SK-N-DZ (cell line): Measurements from ENCODE around the gene URI1.
"Not testable (repeated sequence)": the region's sequence is repeated elsewhere in the genome, so short reads cannot be mapped to it uniquely, and the experiment has no call there.

Source experiments
- DNase-seq: peaks from one replicate; pipeline ENCODE4 v3.0.0-alpha.2; 2015; ENCODE audit warnings: low spot score

URI1 gene

GRCh38 chr19:30022659-30023058 lies 80.6 kb downstream of the URI1 start:
- no peak for DNase-seq

DNA sequence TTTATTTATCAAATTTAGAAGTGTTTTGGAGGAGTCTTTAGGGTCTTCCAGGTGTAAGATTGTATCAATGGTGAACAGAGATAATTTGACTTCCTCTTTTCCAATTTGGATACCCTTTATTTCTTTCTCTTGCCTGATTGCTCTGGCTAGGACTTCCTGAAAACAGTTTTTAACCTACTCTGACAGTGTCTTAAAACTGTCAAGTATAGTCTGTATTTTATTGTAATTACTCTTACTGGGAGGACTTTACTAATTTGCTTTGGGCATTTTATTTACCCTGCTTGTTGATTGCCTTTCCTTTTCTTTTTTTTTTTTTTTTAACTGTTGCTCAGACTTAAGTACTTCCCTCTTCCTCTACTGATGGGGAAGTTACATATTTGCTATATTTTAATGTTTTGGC lies 81.3 kb downstream of the URI1 start:
- DNase-seq: no peak

GRCh38 chr19:30024091-30024490 lies 82.1 kb downstream of the URI1 start:
- DNase-seq: no peak

- DNase-seq: no peak
Measured at GRCh38 chr19:30026933-30027332, 84.9 kb downstream of the URI1 start.

DNA sequence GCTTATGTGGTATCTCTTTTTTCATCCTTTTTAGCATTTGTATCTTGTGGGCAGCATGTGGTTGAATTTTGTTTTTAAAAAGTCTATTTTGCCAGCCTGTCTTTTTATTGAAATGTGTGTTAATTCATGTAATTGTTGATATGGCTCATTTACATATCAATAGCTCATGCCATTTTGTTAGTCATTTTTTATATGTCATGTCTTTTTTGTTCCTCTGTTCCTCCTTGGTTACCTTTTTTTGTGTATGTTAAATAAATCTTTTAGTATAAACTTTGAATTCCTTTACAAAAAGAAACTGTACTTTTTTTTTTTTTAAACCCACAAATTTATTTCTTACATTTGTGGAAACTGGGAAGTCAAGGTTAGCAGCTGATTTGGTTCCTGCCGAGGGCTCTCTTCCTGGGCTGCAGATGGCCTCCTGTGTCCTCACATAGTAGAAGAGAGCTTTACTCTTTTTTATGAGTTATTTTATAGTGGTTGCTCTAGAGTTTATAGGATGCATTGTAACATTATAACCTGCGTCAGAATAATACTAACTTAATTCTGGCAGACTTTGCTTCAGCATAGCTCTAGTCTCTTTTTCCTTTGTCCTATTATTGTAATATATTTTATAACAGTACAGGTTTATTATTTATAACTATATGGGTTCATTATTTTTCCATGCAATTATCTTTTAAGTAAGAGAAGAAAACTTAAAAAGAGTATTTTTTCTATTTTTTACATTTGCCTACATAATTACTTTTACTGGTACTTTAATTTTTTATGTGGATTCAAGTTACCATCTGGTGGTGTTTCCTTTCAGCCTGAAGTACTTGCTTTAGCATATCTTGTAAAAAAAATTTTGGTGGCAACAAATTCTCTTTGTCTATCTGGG lies 86.3 kb downstream of the URI1 start:
- no peak for DNase-seq

GRCh38 chr19:30028992-30029343 lies 86.9 kb downstream of the URI1 start:
- DNase-seq: no peak

GRCh38 chr19:30029721-30030510 lies 87.9 kb downstream of the URI1 start:
- DNase-seq: no peak

- DNase-seq: no peak
Measured at GRCh38 chr19:30034321-30034720, 92.3 kb downstream of the URI1 start.

- DNase-seq: peak; percentile 17
Measured at GRCh38 chr19:30036154-30037129, 94.4 kb downstream of the URI1 start.

GRCh38 chr19:30037835-30038234 lies 95.8 kb downstream of the URI1 start:
- DNase-seq: no peak

GRCh38 chr19:30041931-30042330 lies 99.9 kb downstream of the URI1 start:
- not testable (repeated sequence) for DNase-seq

DNA sequence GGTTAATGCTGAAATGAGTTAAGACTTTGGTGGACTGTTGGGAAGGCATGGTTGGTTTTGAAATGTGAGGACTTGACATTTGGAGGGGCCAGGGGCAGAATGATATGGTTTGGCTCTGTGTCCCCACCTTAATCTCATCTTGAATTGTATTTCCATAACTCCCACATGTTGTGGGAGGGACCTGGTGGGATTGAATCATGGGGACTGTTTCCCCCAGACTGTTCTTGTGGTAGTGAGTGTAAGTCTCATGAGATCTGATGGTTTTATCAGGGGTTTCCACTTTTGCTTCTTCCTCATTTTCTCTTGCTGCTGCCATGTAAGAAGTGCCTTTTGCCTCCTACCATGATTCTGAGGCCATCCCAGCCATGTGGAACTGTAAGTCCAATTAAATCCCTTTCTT lies 101.0 kb downstream of the URI1 start:
- not testable (repeated sequence) for DNase-seq

- no peak for DNase-seq
Measured at GRCh38 chr19:30044273-30045248, 102.5 kb downstream of the URI1 start.

DNA sequence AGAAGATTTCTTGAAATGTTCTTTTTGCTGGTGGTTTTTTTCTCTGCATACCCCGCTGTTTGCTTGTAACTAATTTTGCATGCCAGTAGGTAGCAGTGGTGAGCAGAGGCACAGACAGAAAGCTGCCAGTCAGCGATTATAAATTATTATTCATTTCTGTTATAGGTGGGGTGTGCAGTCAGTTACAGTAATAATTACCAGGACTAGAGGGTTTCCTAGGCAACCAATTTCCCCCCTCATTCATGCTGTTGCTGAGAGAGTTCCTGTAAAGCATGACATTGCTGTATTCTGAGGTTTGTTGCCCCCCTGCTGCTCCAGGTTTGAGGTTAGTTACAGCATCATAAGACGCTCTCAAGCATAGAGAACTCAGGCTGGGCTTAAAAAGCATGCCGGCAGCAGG lies 104.5 kb downstream of the URI1 start:
- peak; percentile 17 for DNase-seq

DNA sequence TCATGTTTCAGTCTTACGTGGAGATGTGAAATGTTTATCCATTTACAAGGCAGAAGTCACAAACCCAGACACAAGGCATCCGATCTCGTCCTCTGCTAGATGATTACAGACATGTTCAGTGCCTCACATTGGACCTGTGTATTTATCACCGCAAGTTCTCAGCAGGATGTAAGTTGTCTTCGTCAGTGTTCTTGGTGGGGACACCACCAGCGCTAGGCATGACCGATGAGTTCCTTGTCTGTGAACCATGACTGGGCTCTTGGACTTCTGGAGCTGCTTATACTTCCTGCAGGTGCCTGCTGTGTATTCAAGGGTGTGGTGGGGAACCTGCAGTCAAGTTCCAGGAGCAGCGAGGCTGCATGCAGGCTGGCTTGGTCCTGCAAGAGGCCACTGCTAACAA lies 105.4 kb downstream of the URI1 start:
- DNase-seq: no peak

DNA sequence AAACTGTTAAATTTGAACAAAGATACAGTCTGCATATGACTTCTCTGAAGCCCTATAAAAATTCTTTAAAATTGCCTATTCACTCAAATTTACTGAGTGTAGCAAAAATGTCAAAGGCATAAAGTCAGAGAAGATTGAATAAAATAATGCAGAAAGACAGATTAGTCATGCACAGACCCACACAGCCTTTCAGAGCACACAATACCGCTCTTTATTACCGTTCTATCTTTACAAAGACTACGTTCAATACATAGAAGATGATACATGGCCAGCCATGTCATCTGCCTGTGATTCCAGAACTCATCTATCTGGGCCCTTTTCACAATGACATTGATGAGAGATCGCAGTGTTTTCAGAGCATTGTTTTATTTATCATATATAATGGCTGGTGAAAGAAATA lies 107.2 kb downstream of the URI1 start:
- no peak for DNase-seq

GRCh38 chr19:30049846-30050667 lies 108.0 kb downstream of the URI1 start:
- peak; percentile 83 for DNase-seq

DNA sequence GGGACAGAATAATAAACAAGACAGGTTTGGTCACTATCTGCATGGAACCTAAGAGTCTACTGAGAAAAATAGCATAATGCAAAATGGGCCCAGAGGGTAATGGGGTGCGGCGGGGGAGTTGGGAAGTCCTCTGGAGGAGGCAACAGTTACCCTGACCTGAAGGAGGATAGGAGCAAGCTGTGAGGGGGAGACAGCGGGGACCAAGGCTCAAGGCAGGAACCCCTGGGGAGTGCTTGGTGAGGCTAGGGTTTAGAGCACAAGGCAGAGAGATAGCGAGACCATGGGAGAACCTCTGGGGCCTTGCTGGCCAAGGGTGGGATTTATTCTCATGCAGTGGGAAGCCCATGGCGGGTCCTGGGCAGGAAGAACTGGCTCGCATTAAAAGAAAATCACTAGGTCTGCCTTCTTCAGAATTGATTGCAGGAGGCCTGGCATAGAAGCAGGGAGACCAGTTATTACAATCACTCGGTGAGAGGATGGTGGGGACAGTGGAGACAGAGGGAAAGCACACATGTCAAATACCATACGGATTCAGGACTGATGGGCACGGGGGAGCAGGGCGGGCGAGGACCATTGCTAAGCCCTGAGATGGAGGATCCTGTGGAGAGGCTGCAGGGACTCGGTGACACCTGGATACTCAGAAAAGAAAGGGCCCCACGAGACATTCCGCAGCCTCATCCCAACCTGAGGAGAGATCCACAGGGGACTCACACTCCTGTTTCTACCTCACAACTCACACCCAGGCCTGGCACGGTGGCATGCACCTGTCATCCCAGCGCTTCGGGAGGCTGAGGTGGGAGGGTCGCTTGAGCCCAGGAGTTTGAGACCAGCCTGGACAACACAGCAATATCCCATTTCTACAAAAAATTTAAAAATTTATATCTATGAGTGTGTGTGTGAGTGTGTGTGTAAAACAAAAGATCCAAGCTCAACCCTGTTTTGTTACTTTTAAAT lies 110.4 kb downstream of the URI1 start:
- DNase-seq: no peak
